Purkinje cell (primary cell): Measurements from ENCODE around the gene RNF207. TPM values are rescaled to one million over a fixed set of nuclear protein-coding genes. Genes with fewer than 3 reads are reported as not detected.

Source experiments
- polyA plus RNA-seq: library from polyadenylated mRNA; unstranded; fragments of >200 nt; fragmentation: Nextera tagmentation; gene quantifications from 2 replicates; pipeline ENCODE4 v1.2.1, GENCODE V29; 2014

Gene RNF207, protein sequence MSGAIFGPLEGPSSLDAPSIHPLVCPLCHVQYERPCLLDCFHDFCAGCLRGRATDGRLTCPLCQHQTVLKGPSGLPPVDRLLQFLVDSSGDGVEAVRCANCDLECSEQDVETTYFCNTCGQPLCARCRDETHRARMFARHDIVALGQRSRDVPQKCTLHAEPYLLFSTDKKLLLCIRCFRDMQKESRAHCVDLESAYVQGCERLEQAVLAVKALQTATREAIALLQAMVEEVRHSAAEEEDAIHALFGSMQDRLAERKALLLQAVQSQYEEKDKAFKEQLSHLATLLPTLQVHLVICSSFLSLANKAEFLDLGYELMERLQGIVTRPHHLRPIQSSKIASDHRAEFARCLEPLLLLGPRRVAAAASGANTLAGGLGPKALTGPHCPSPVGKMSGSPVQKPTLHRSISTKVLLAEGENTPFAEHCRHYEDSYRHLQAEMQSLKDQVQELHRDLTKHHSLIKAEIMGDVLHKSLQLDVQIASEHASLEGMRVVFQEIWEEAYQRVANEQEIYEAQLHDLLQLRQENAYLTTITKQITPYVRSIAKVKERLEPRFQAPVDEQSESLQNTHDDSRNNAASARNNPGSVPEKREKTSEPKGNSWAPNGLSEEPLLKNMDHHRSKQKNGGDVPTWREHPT
- 3.3 and 6.0 TPM in 2 replicates for polyA plus RNA-seq

DNA sequence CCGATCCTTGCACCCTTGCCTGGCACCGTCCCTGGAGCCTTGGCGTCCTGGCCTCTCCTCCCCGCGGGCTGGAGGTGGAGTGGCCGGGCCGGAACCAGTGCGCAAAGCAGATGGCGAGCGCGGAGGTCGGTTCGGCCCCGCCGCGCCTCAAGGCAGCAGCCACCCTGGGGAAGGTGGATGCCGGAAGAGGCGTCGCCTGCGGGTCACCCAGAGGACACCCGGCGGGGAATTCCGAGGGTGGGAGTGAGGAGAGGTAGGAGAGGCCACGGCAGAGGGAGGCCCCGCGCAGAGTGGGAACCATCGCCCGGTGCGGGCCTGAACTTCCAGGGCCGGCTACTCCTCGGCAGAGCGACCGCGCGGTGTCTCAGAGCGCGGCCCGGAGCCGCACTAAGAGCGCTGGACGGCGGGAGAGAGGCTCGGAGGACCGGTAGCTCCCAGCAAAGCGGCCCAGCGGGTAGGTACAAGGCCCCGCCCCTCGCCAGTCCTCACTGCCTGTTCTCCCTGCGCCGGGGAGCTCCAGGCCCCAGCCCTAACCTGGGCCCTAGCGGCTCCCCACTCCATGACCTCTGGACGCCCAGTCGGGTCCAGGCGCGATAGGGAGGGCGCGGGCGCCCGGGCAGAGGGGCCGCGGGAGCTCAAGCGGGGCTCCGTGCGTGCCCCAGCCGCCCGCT lies at the start of gene RNF207:
Gene RNF207, plus strand, starts transcription at position 271 of the 671 bp plus-strand sequence. CDS start 417 bp downstream, outside the sequence.

DNA sequence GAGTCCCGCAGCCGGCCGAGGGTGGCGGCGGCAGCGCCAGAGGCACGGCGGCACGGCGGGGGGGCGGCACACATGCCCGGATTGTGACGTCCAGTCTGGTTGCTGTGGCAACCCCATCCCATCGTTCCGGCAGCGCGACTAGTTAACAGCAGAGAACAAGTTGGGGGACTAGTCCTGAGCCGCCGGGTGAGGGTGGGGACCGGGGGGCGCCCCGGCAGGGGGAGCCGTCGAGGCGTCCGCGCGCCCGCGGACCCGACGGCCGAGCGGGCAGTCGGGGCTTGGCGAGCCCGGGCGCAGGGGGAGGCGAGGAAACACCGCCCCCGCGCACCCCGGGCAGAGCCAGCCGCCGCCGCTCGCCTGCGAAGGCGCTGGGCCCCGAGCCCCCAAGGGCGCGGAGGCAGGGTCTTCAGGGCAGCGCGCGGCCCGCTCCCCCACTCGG lies 25.6 kb upstream of the RNF207 start, which contains the start of gene CHD5:
Gene CHD5, minus strand, starts transcription at position 54 of the 439 bp plus-strand sequence. CDS start 298 bp downstream, outside the sequence.

DNA sequence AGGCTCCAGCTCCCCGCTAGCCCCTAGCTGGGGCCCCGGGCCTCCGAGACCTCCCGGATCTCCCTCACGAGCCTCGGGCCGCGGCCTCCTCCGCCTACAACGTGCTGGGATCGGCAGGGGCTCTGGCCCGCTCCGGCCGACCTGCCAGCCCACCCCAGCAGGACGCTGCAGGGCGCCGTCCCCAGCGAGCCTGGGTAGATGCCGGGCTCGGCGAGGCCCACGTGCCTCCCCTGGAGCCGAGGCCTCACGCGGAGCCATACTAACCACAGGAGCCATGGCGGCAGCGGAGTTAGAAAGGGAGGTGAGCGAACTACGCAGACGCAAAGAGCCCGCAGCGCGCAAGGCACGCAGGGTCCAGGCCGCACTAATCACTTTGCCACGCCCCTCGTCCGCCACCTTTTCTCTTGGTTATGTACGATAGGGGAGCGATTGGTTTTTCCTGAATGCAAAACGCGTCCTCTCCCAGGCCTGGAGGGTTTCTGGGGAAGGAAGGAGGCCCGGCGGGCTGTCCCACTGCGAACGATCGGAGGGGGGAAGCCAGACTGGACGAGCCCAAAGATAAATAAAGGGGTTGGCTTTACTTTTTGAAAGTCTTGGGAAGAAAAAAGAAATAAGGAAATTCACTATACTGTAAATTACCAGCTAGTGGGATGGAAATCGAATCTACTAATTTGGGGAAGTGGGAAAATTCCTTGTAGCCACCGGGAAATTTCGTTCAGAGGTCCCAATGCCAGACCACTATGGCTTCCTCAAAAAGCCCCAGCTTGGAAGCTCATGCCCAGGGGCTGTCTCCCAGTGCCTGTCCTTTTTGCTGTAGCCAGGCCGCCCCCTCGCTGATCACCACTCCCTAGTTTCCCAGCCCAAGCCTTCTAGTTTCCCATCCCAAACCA lies 6.4 kb upstream of the RNF207 start, which contains the start of gene RPL22:
Gene RPL22, minus strand, starts transcription at position 298 of the 890 bp plus-strand sequence. Its CDS starts 22 bp downstream, at position 276.

DNA sequence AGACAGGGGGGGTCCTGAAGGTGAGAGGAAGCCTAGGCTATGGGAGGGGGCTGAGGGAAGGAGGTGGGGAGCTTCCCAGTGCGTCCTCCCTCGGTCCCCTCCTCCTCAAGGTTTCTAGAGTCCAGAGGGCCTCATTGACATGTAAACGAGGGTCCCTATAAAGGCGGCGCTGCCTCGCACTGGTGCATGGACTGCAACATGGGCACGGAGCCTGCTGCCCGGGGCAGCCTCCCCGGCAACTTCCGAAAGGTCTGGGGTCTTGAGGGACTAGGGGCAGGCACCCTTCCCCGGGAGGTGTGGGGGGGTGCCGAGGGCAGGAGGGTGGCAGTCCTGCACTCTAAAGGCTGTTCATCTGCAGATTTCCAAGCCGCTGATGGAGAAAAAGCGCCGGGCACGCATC lies 38.1 kb downstream of the RNF207 start, which contains the start of gene HES3:
Gene HES3, plus strand, starts transcription at position 187 of the 400 bp plus-strand sequence. Its CDS starts 187 bp downstream, at position 374.

DNA sequence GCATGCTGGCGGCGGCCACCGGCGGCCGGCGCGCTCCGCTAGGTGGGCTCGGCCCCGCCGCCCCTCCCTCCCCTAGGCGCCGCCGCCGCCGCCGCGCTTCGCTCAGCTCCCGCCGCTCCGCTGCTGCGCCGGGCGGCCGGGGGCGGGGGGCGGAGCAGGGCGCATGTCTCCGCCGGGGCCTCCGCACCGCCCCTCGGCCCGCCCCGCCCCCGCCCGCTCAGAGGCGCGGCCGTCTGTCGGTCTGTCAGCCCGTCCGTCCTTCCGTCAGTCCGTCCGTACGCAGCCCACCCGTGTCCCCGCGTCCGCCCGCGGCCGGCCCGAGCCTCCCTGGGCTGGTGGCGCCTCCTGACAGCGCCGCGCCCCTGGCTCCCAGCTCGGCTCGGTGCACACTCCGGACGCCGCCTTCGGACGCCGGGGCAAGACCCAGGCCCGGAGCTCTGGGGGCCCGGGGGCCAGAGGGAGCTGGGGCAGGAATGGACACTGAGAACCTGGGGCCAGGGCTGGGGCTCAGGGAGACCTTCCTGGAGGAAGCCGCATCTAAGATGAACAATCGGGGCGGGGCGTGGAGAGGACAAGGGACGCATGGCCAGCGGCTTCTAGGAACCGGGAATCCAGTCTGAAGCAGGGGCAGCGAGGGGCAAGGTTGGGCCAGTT lies 55.2 kb downstream of the RNF207 start, which contains the start of gene GPR153:
Gene GPR153, minus strand, starts transcription at position 138 of the 654 bp plus-strand sequence. CDS start 6,193 bp downstream, outside the sequence.

Other genes starting within 250 kb of the RNF207 start
- gene NPHP4, start 213.7 kb upstream of the RNF207 start, polyA plus RNA-seq: 0.48 and 1.2 TPM in 2 replicates
- gene KCNAB2, start 160.2 kb upstream of the RNF207 start, polyA plus RNA-seq: 4.5 and 11.1 TPM in 2 replicates
- gene CHD5, start 25.8 kb upstream of the RNF207 start, polyA plus RNA-seq: 0.55 and 8.3 TPM in 2 replicates
- 167 and 173 TPM in 2 replicates for gene RPL22, start 6.5 kb upstream of the RNF207 start, polyA plus RNA-seq
- gene ICMT, start 29.8 kb downstream of the RNF207 start, polyA plus RNA-seq: 123 and 159 TPM in 2 replicates
- not detected in 2 replicates for gene HES3, start 38.1 kb downstream of the RNF207 start, polyA plus RNA-seq
- not detected in 2 replicates for gene GPR153, start 55.0 kb downstream of the RNF207 start, polyA plus RNA-seq
- 153 and 161 TPM in 2 replicates for gene ACOT7, start 187.6 kb downstream of the RNF207 start, polyA plus RNA-seq
- not detected in 2 replicates for gene HES2, start 213.8 kb downstream of the RNF207 start, polyA plus RNA-seq
- 5.3 and 10.1 TPM in 2 replicates for gene ESPN, start 218.7 kb downstream of the RNF207 start, polyA plus RNA-seq